GM12801 (cell line): ENCODE data around the gene PDZK1IP1.

Experiments
- CTCF ChIP-seq: IDR thresholded peaks from one replicate; pipeline ENCODE4 v1.5.1; 2011; ENCODE audit warnings: control low read depth; ENCODE audit not compliant: insufficient read length; ENCODE audit errors: extremely low read depth

The PDZK1IP1 gene

DNA sequence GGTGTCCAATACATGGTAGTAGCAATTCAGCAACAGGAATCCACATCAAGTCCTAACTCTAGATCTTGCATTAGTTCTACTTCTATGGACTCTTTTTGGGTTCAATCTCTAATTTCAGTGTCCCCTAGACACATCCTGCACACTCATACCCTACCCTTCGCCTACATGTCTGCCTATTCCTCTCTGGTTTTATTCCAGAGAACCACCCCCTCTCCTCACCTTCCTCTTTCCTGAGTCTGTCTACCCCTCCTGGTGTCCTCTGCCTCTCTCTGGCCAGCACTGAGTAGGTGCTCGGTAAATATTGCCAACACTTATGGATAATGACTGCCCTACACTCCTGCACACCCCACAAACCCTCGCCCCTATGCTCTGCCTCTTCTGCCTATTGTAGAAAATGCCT, 32.6 kb upstream of the PDZK1IP1 start:
- no peak for TF ChIP-seq CTCF

DNA sequence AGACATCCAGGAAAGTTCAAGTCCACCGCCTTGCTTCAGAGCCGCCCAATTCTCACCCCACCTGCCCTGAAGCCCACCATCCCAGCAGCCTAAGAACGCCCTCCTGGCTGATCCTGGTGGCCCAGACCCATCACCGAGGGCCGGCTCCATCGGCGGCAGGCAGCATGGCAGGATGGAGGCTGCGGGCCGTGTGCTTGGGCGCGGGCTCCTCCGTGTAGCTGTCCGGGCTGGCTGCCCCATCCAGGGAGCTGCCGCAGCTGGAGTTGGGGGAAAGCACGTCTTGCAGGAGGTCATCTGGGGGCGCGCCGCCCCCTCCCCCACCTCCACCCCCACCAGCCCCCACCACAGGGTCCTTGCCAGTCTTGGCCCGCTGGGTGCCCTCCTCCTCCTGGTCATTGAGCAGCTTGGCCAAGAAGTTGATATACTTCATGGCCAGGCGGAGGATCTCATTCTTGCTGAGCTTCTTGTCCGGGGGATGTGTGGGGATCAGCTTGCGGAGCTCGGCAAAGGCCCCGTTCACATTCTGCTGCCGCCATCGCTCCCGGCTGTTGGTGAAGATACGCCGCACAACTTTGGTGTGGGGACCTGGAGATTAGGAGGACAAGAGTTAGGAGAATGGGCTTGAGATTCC, 29.9 kb upstream of the PDZK1IP1 start:
- TF ChIP-seq CTCF, result no peak

- TF ChIP-seq CTCF, result no peak
Observed at GRCh38 chr1:47219001-47219400, 29.2 kb upstream of the PDZK1IP1 start.

- TF ChIP-seq CTCF, result no peak
Observed at GRCh38 chr1:47216278-47217059, 26.6 kb upstream of the PDZK1IP1 start.

- TF ChIP-seq CTCF, result no peak
Observed at GRCh38 chr1:47215713-47216112, 25.9 kb upstream of the PDZK1IP1 start.

GRCh38 chr1:47214549-47214948, 24.7 kb upstream of the PDZK1IP1 start:
- no peak for TF ChIP-seq CTCF

- no peak for TF ChIP-seq CTCF
Observed at GRCh38 chr1:47213230-47213963, 23.6 kb upstream of the PDZK1IP1 start.
